Adrenal gland (tissue), 12 donors: Measurements from ENCODE around the gene SLC39A9. TPM values are rescaled to one million over a fixed set of nuclear protein-coding genes. Genes with fewer than 3 reads are reported as not detected.
"Not testable (repeated sequence)": the region's sequence is repeated elsewhere in the genome, so short reads cannot be mapped to it uniquely, and the experiment has no call there.

Experiments used
- DNase-seq, 7 donors: peaks; one replicate each; pipeline ENCODE4 v3.0.0-alpha.2; 2019 to 2020
- H3K27ac ChIP-seq, 5 donors: fragments of 200-600 bp; sonication (generic) in 4 of 5; 1 replicate in 3 of 5; 2 replicates in 2 of 5; pipeline versions ENCODE4 v1.5.1 to v1.8.0; 2016 to 2020; ENCODE audit warnings: mild to moderate bottlenecking in 1 of 5
- H3K27me3 ChIP-seq: fragments of 200-600 bp; 2 replicates; pipeline ENCODE4 v1.8.0; 2021
- H3K36me3 ChIP-seq, 2 donors: fragments of 200-600 bp; replicated peaks in 1 of 2; 1 replicate in 1 of 2; 2 replicates in 1 of 2; pipeline versions ENCODE4 v1.5.1 to v1.8.0; 2018 to 2022
- H3K4me1 ChIP-seq, 2 donors: fragments of 200-600 bp; replicated peaks in 1 of 2; 1 replicate in 1 of 2; 2 replicates in 1 of 2; pipeline versions ENCODE4 v1.5.1 to v1.8.0; 2018 to 2021
- H3K4me3 ChIP-seq, 4 donors: fragments of 200-600 bp; sonication (generic) in 3 of 4; one replicate each; pipeline ENCODE4 v1.5.1; 2016 to 2018
- H3K9me3 ChIP-seq, 3 donors: fragments of 200-600 bp; sonication (generic) in 1 of 3; replicated peaks in 1 of 3; 1 replicate in 2 of 3; 2 replicates in 1 of 3; pipeline versions ENCODE4 v1.5.1 to v1.8.0; 2016 to 2021
- POLR2A ChIP-seq, 2 donors: fragments of 450-650 bp; IDR thresholded peaks; one replicate each; pipeline ENCODE4 v1.6.1; 2017; ENCODE audit warnings: antibody characterized with exemption in 2 of 2, mild to moderate bottlenecking in 2 of 2, moderate library complexity in 1 of 2
- WGBS, 4 donors: extraction: QIAGEN DNeasy Blood & Tissue Kit in 2 of 4; methylation state at CpG; one replicate each; pipeline versions ENCODE4 v1.1.5 to v1.1.7; 2013 to 2017; 5-methylcytosine and 5-hydroxymethylcytosine counted together
- intact Hi-C, 2 donors: fragments of 100-400 bp; cut with DNase I; formaldehyde crosslinking; loops; one replicate each; pipeline versions ENCODE4 v1.14.1 to v1.15.0; 2022 to 2023
- polyA plus RNA-seq, 3 donors: library from polyadenylated mRNA; stranded (reverse); fragments of 200-250 nt in 2 of 3; fragments of 350-450 nt in 1 of 3; fragmentation: Illumina TruSeq in 1 of 3; extraction: RNeasy Lipid Tissue Mini Kit (QIAGEN cat#74804) in 1 of 3; gene quantifications; one replicate each; pipeline ENCODE4 v1.2.3, GENCODE V29; 2013 to 2014
- total RNA-seq, 9 donors: library from RNA; depleted of rRNA in 4 of 9; stranded (reverse); fragments of >200 nt in 4 of 9; fragments of 120-200 nt in 1 of 9; fragmentation: NEBNext Ultra II Directional in 1 of 9; extraction: Animal tissue kit (Norgen Biotek cat#: 25700) in 1 of 9; gene quantifications; one replicate each; pipeline versions ENCODE4 v1.1.0 to v1.2.4, GENCODE V29; 2013 to 2023
- TF ChIP-seq, protein P1 (sequence below), 6 experiments: fragments of 450-650 bp in 4 of 6; fragments of 200-600 bp in 2 of 6; sonication (generic) in 1 of 6; IDR thresholded peaks; 1 replicate in 5 of 6; 2 replicates in 1 of 6; pipeline versions ENCODE4 v1.5.1 to v1.8.0; 2016 to 2021; ENCODE audit warnings: antibody characterized with exemption in 6 of 6, mild to moderate bottlenecking in 2 of 6, moderate library complexity in 1 of 6
- donor health status: healthy with polysubstance abuse.
- donor health status: Bipolar disorder and iron deficiency.
- donor health status: DM: yes; HTN: yes; CAD: no.
- donor health status: DM: no; HTN: no; CAD: no.
- donor health status: DM: no; HTN: no; CAD: no.
- donor health status: DM: yes; HTN: yes; CAD: no.

Gene SLC39A9
- total and polyA plus RNA-seq, 12 donors: 17.7 to 130 (median 72.5) TPM

GRCh38 chr14:69413483-69413882, 15.0 kb downstream of the SLC39A9 start:
- Histone ChIP-seq H3K27me3 (no peaks in the 10 kb centered on the region), H3K36me3 (no peaks in the 10 kb centered on the region), H3K4me3 (no peak overlapping the region), H3K9me3 (no peaks in the 10 kb centered on the region), H3K4me1 (peaks cover 9 to 30% of the 10 kb centered on the region in 2 donors), H3K27ac (no peak overlapping the region)
- no peak for DNase-seq
- no peak for TF ChIP-seq POLR2A (IDR thresholded peaks at IDR 0.05)
- TF ChIP-seq, protein P1, sequence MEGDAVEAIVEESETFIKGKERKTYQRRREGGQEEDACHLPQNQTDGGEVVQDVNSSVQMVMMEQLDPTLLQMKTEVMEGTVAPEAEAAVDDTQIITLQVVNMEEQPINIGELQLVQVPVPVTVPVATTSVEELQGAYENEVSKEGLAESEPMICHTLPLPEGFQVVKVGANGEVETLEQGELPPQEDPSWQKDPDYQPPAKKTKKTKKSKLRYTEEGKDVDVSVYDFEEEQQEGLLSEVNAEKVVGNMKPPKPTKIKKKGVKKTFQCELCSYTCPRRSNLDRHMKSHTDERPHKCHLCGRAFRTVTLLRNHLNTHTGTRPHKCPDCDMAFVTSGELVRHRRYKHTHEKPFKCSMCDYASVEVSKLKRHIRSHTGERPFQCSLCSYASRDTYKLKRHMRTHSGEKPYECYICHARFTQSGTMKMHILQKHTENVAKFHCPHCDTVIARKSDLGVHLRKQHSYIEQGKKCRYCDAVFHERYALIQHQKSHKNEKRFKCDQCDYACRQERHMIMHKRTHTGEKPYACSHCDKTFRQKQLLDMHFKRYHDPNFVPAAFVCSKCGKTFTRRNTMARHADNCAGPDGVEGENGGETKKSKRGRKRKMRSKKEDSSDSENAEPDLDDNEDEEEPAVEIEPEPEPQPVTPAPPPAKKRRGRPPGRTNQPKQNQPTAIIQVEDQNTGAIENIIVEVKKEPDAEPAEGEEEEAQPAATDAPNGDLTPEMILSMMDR (IDR thresholded peaks at IDR 0.05): no peak
- 62 to 77% (median 63%) methylated on average over 2 of the region's 2 CpGs for WGBS, 4 donors
- intact Hi-C loops: no loop called here

- intact Hi-C loops: not testable (repeated sequence)
Observed at GRCh38 chr14:69416087-69416486, 17.6 kb downstream of the SLC39A9 start.

GRCh38 chr14:69423279-69423678, 24.8 kb downstream of the SLC39A9 start:
- TF ChIP-seq, protein P1 (IDR thresholded peaks at IDR 0.05): no peak
- WGBS, 4 donors: 98 to 100% (median 100%) methylated on average over 4 of the region's 4 CpGs
- Histone ChIP-seq H3K4me3 (no peak overlapping the region), H3K4me1 (peaks cover 0 to 7% of the 10 kb centered on the region in 2 donors), H3K36me3 (peaks cover 0 to 11% of the 10 kb centered on the region in 2 donors), H3K27ac (no peak overlapping the region), H3K27me3 (no peaks in the 10 kb centered on the region), H3K9me3 (no peaks in the 10 kb centered on the region)
- no peak for DNase-seq
- intact Hi-C loops: no loop called here

More at GRCh38 chr14:69416087-69416486, 17.6 kb downstream of the SLC39A9 start:
- peaks cover 4 to 13% of the 10 kb centered on the region in 2 donors for H3K4me1 ChIP-seq
- not testable (repeated sequence) for H3K36me3 ChIP-seq, H3K27ac ChIP-seq, H3K4me3 ChIP-seq, H3K9me3 ChIP-seq, DNase-seq, H3K27me3 ChIP-seq
- 87 to 98% (median 94%) methylated on average over 3 to 4 of the region's 4 CpGs for WGBS, 4 donors

DNA sequence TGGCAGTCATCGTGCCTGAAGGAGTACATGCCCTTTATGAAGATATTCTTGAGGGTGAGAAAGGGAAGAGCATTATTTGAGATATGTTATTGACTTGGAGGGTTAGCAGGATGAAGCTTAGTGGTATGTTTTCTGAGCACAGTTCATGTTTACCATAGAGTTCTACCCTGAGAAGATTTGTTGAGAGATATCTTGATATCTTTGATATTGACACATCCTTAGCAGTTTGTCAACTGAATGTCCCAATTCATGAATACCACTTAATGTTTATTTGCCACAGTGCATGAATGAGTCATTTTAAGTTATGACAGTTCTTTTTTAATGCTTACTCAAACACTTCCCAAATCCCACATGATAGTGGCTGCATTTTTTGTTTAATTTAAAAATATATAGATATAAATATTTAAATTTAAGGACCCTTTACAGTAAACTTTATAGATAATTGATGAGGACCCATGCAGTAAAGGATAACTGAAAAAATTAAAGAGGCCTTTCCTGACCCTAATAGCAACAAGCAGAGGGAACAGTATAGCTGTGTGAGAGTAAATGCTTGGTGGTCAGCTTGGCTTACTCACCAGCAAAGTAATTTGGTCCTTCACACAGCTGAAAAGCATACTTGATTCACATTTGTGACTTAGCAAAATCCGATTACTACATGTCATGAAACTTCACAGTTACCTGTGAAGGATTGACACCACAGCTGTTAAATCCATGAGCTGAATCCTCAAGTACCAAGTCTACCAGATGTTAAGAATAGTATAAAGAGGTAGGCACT, 25.8 kb downstream of the SLC39A9 start:
- Histone ChIP-seq H3K9me3 (no peaks in the 10 kb centered on the region), H3K36me3 (peaks cover 0 to 11% of the 10 kb centered on the region in 2 donors), H3K27ac (no peak overlapping the region), H3K4me1 (peaks cover 0 to 7% of the 10 kb centered on the region in 2 donors), H3K4me3 (no peak overlapping the region), H3K27me3 (no peaks in the 10 kb centered on the region)
- WGBS, 4 donors: 91 to 94% (median 92%) methylated on average over 2 of the region's 2 CpGs
- TF ChIP-seq, protein P1 (IDR thresholded peaks at IDR 0.05): no peak
- TF ChIP-seq POLR2A (IDR thresholded peaks at IDR 0.05): no peak
- no peak for DNase-seq
- intact Hi-C loops: no loop called here

DNA sequence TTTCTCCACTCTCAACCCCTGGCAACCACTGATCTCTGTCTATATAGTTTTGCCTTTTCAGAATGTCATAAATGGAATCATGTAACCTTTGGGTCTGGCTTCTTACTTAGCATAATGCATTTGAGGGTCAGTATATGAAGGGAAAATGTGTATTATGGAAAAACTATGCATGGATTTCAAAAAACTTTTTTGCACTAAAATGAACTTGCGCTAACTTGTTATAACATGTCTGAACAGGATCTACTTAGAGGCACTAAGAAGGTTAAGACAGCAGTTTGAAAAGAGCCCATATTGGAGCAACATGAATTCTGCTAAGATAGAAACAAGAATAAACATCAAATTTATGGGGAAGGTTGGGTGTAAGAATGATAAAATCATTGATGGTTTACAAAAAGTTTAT, 29.1 kb downstream of the SLC39A9 start:
- H3K27ac ChIP-seq: no peak overlapping the region
- H3K4me3 ChIP-seq: no peak overlapping the region
- H3K9me3 ChIP-seq: no peaks in the 10 kb centered on the region
- TF ChIP-seq POLR2A (IDR thresholded peaks at IDR 0.05): no peak
- TF ChIP-seq, protein P1 (IDR thresholded peaks at IDR 0.05): no peak
- 95 to 100% (median 99%) methylated on average over 1 of the region's 1 CpG for WGBS, 4 donors
- no peak for DNase-seq
- peaks cover 0 to 11% of the 10 kb centered on the region in 2 donors for H3K36me3 ChIP-seq
- H3K27me3 ChIP-seq: no peaks in the 10 kb centered on the region
- intact Hi-C loops: no loop called here
- H3K4me1 ChIP-seq: peaks cover 0 to 11% of the 10 kb centered on the region in 2 donors
